Measurements from ENCODE around the gene C17orf113.
A peak's percentile ranks its signal among the peaks of the same experiment; 100 is the strongest.

The C17orf113 gene

GRCh38 chr17:42050393-42051012 is at the start of gene C17orf113:
TSS of gene C17orf113 (minus strand) at chr17:42050601. CDS start at chr17:42043376, 7,225 bp downstream.
- DNase-seq (ENCODE audit: low spot score) = peak; percentile 45

GRCh38 chr17:42098730-42099399 is 48.5 kb upstream of the C17orf113 start:
- DNase-seq (ENCODE audit: low spot score) = no peak

- no peak for DNase-seq (ENCODE audit: low spot score)
Observed at GRCh38 chr17:42097691-42098631, 47.6 kb upstream of the C17orf113 start, which contains the start of gene ZNF385C. TSS of gene ZNF385C (minus strand) at chr17:42098473. CDS start at chr17:42063056, 35,417 bp downstream.

- DNase-seq (ENCODE audit: low spot score) = no peak
Observed at GRCh38 chr17:42096360-42097111, 46.1 kb upstream of the C17orf113 start.

- no peak for DNase-seq (ENCODE audit: low spot score)
Observed at GRCh38 chr17:42094375-42095069, 44.1 kb upstream of the C17orf113 start.

GRCh38 chr17:42092939-42093338 is 42.5 kb upstream of the C17orf113 start:
- DNase-seq (ENCODE audit: low spot score) = no peak

GRCh38 chr17:42090964-42091790 is 40.8 kb upstream of the C17orf113 start:
- no peak for DNase-seq (ENCODE audit: low spot score)

- no peak for DNase-seq (ENCODE audit: low spot score)
Observed at GRCh38 chr17:42088736-42089135, 38.3 kb upstream of the C17orf113 start.

GRCh38 chr17:42087736-42088705 is 37.6 kb upstream of the C17orf113 start:
- no peak for DNase-seq (ENCODE audit: low spot score)

- no peak for DNase-seq (ENCODE audit: low spot score)
Observed at GRCh38 chr17:42087042-42087701, 36.8 kb upstream of the C17orf113 start.

GRCh38 chr17:42081516-42082129 is 31.2 kb upstream of the C17orf113 start:
- no peak for DNase-seq (ENCODE audit: low spot score)

GRCh38 chr17:42079541-42079940 is 29.1 kb upstream of the C17orf113 start:
- DNase-seq (ENCODE audit: low spot score) = no peak

GRCh38 chr17:42078396-42079043 is 28.1 kb upstream of the C17orf113 start:
- DNase-seq (ENCODE audit: low spot score) = no peak

- DNase-seq (ENCODE audit: low spot score) = no peak
Observed at GRCh38 chr17:42077755-42078154, 27.4 kb upstream of the C17orf113 start.

GRCh38 chr17:42076797-42077559 is 26.6 kb upstream of the C17orf113 start:
- no peak for DNase-seq (ENCODE audit: low spot score)

GRCh38 chr17:42075789-42076188 is 25.4 kb upstream of the C17orf113 start:
- DNase-seq (ENCODE audit: low spot score) = no peak
